ENCODE measurements around the gene FCHSD2.

DNA sequence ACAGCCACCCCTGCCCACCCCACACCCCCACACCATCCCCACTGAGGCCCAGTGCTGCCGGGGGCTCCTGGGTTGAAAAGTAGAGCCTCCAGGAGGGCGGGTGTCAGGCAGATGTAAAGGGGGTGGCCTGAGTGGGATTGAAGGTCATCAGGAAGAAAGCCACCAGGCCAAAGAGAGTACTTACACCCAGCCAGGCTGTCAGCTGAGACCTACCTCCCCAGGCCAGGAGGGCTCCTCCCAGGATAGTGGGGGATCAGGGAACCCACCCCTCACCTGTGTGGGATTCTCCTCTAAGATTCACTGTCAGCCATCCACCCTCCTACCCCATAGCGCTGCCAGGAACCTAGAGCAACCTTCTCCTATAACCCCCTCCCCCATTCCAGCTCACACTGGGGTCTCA, 17.2 kb upstream of the FCHSD2 start:
- TF ChIP-seq, protein P1, sequence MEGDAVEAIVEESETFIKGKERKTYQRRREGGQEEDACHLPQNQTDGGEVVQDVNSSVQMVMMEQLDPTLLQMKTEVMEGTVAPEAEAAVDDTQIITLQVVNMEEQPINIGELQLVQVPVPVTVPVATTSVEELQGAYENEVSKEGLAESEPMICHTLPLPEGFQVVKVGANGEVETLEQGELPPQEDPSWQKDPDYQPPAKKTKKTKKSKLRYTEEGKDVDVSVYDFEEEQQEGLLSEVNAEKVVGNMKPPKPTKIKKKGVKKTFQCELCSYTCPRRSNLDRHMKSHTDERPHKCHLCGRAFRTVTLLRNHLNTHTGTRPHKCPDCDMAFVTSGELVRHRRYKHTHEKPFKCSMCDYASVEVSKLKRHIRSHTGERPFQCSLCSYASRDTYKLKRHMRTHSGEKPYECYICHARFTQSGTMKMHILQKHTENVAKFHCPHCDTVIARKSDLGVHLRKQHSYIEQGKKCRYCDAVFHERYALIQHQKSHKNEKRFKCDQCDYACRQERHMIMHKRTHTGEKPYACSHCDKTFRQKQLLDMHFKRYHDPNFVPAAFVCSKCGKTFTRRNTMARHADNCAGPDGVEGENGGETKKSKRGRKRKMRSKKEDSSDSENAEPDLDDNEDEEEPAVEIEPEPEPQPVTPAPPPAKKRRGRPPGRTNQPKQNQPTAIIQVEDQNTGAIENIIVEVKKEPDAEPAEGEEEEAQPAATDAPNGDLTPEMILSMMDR (IDR thresholded peaks at IDR 0.05), result no peak
- no peak for TF ChIP-seq POLR2A (IDR thresholded peaks at IDR 0.05)
